Measurements from ENCODE around the gene RPS6KC1. TPM values are rescaled to one million over a fixed set of nuclear protein-coding genes. Genes with fewer than 3 reads are reported as not detected.
A peak's percentile ranks its signal among the peaks of the same experiment; 100 is the strongest.

The RPS6KC1 gene
- total RNA-seq, 1 experiment from 2014 or later, result 20.5 TPM

- Histone ChIP-seq H3K4me3 (ENCODE audit: low read depth in 2 of 2, low read length in 2 of 2) (no peak overlapping the region), H3K27me3 (ENCODE audit: control insufficient read depth, insufficient read depth, low read length) (no peaks in the 10 kb centered on the region), H3K9me3 (ENCODE audit: control insufficient read depth, insufficient read depth, low read depth, low read length) (no peaks in the 10 kb centered on the region), H3K4me1 (ENCODE audit: control insufficient read depth, insufficient read depth, low read length) (no peaks in the 10 kb centered on the region), H3K36me3 (ENCODE audit: control insufficient read depth, insufficient read depth, low read length) (0 out of 2 replicates have a peak, but pooled peaks cover 3% of the 10 kb centered on the region), H3K27ac (ENCODE audit: low read length) (no peak overlapping the region)
- TF ChIP-seq POLR2AphosphoS5 (IDR thresholded peaks at IDR 0.05; ENCODE audit: low read depth, low read length), result no peak
- TF ChIP-seq CTCF (IDR thresholded peaks at IDR 0.05), result peak; percentile 9; the same call in 1 of the 2 replicates
- TF ChIP-seq SIN3A (IDR thresholded peaks at IDR 0.05; ENCODE audit: borderline replicate concordance, insufficient read depth, low read depth, low read length), result no peak
- ATAC-seq, result no peak
- ChIA-PET CTCF (no interaction called here), POLR2A (no interaction called here)
- intact Hi-C loops (cut with micrococcal nuclease; ENCODE audit: unreplicated experiment), result no loop called here
- BruUV-seq (replicated peaks), result no TSS peak
- in situ Hi-C loops (cut with HindIII; ENCODE audit: low pct_unique_long_range_greater_than_20kb, low sequenced_read_pairs), result no loop called here
- DNase-seq (ENCODE audit: low read depth, low spot score), result no peak
Observed at GRCh38 chr1:213131851-213132655, 81.0 kb downstream of the RPS6KC1 start.

GRCh38 chr1:213135572-213135971 lies 84.5 kb downstream of the RPS6KC1 start:
- H3K4me1 ChIP-seq (ENCODE audit: control insufficient read depth, insufficient read depth, low read length), result no peaks in the 10 kb centered on the region
- no peaks in the 10 kb centered on the region for H3K27me3 ChIP-seq (ENCODE audit: control insufficient read depth, insufficient read depth, low read length)
- ChIA-PET POLR2A (no interaction called here), CTCF (no interaction called here)
- TF ChIP-seq REST (IDR thresholded peaks at IDR 0.05; ENCODE audit: insufficient read depth in 1 of 2, low read depth in 2 of 2, low read length in 1 of 2) (no peak), SIN3A (IDR thresholded peaks at IDR 0.05; ENCODE audit: borderline replicate concordance, insufficient read depth, low read depth, low read length) (no peak), CTCF (IDR thresholded peaks at IDR 0.05) (no peak), TCF7L2 (IDR thresholded peaks at IDR 0.05; ENCODE audit: low read depth, low read length) (no peak), POLR2AphosphoS5 (IDR thresholded peaks at IDR 0.05; ENCODE audit: low read depth, low read length) (no peak)
- BruUV-seq (replicated peaks), result no TSS peak
- in situ Hi-C loops (cut with HindIII; ENCODE audit: low pct_unique_long_range_greater_than_20kb, low sequenced_read_pairs), result no loop called here
- H3K27ac ChIP-seq (ENCODE audit: low read length), result no peak overlapping the region
- intact Hi-C loops (cut with micrococcal nuclease; ENCODE audit: unreplicated experiment), result no loop called here
- ATAC-seq (no peak), DNase-seq (ENCODE audit: low read depth, low spot score) (no peak)
- no peak overlapping the region for H3K4me3 ChIP-seq (ENCODE audit: low read depth in 2 of 2, low read length in 2 of 2)
- H3K9me3 ChIP-seq (ENCODE audit: control insufficient read depth, insufficient read depth, low read depth, low read length), result no peaks in the 10 kb centered on the region
- H3K36me3 ChIP-seq (ENCODE audit: control insufficient read depth, insufficient read depth, low read length), result no peaks in the 10 kb centered on the region

Data from Panc1 (cell line).